ENCODE data around the gene ZSWIM7. TPM values are rescaled to one million over a fixed set of nuclear protein-coding genes. Genes with fewer than 3 reads are reported as not detected.
"Not testable (repeated sequence)": the region's sequence is repeated elsewhere in the genome, so short reads cannot be mapped to it uniquely, and the experiment has no call there.

ZSWIM7 gene
- polyA plus RNA-seq, 1 donor = 37.5 TPM

DNA sequence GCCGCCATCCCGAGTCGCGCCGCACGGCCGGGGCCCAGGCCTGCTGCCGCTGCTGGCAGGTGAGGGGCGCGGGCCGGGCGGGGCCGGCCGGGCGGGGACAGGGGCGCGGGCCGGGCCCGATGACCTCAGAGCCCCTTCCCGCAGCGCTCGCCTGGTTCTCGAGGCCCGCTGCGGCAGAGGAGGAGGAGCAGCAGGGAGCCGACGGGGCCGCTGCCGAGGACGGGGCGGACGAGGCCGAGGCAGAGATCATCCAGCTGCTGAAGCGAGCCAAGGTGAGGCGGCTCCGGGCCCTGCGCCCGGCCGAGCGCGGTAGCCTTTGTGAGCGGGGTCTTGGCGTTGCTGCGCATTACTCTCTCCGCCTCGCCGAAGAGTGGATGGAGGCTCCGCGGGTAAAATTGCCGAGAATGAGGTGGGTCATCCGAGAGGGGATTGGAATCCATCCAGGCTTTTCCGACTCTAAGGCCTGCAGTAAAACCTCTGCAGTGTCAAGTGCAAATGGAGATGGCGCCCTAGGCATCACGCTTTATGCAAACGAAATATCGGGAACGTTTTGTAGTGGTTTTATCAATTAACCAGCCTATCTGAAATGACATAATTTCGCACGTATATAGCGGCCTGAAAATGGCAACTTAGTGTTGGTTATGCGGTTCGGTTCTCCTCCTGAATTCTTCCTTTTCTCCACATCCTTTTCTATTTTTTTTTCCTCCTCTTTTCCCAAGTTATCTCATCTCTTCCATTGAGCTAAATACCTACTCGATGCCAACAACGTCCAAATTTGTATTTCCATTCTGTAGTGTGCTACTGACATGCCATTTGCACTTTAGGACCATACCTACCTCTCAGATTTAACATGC, 697 bp upstream of the ZSWIM7 start:
- DNase-seq (ENCODE audit: low read depth) = peak; percentile 17

GRCh38 chr17:15998031-15998562, 1.4 kb downstream of the ZSWIM7 start:
- DNase-seq (ENCODE audit: low read depth) = no peak

- no peak for DNase-seq (ENCODE audit: low read depth)
Measured at GRCh38 chr17:15996322-15996721, 3.2 kb downstream of the ZSWIM7 start.

- no peak for DNase-seq (ENCODE audit: low read depth)
Measured at GRCh38 chr17:15981646-15982580, 17.6 kb downstream of the ZSWIM7 start.

GRCh38 chr17:15981208-15981607, 18.3 kb downstream of the ZSWIM7 start:
- no peak for DNase-seq (ENCODE audit: low read depth)

DNA sequence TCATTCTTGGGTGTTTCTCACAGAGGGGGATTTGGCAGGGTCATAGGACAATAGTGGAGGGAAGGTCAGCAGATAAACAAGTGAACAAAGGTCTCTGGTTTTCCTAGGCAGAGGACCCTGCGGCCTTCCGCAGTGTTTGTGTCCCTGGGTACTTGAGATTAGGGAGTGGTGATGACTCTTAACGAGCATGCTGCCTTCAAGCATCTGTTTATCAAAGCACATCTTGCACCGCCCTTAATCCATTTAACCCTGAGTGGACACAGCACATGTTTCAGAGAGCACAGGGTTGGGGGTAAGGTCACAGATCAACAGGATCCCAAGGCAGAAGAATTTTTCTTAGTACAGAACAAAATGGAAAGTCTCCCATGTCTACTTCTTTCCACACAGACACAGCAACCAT, 20.5 kb downstream of the ZSWIM7 start:
- not testable (repeated sequence) for DNase-seq (ENCODE audit: low read depth)

DNA sequence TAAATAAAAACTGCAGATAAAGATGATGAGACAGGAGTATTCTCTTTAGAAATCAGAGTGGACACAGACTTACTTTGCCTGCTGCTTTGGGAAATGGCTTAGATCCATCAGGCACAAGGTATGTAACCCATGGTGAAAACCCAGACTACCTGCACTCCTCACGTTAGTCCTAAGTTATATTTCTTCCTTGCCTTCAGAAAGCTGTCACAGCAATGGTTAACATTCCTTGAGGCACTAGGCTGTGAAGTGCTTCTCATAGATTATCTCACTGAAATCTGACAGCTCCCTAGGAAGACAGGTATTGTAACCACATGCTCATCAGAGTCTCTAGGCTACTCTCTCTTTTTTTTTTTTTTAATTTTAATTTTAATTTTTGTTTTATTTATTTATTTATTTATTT, 20.9 kb downstream of the ZSWIM7 start:
- no peak for DNase-seq (ENCODE audit: low read depth)

DNA sequence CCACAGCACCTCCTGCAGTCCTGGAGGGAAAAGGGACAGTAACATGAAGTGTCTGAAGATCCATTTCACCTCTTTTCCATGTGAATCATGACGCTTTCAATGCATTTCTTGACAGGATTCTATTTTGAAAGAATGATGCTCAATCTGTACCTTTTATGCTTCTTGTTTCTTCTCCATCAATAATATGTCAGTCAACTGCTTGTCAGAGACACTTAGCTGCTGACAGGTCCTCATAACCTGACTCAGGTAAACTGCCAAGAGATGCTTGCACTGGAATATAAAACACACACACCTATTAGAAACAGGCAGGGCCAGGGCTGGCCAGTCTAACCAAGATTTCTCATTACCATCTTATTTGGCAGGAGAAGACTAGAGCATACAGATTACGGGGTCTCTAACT, 21.6 kb downstream of the ZSWIM7 start:
- no peak for DNase-seq (ENCODE audit: low read depth)

- DNase-seq (ENCODE audit: low read depth) = no peak
Measured at GRCh38 chr17:15973834-15974233, 25.7 kb downstream of the ZSWIM7 start.

DNA sequence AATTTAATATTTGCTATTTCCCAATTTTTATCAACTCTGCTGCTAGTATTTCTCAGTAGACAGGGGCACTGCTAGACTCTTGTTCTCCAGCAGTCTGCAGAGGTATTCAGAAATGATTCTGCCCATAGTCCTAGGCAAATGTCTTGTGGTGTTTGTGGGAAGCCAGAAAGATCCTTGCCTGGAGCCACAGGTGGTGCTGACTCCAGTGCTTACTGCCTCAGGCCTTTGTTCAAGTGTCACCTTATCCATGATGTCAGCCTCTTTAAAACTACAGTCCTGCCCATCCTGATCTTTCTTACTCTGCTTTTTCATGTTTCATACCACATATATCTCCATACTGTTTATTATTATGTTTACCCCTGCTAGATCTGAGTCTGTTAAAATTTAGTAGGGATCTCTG, 26.5 kb downstream of the ZSWIM7 start:
- no peak for DNase-seq (ENCODE audit: low read depth)

DNA sequence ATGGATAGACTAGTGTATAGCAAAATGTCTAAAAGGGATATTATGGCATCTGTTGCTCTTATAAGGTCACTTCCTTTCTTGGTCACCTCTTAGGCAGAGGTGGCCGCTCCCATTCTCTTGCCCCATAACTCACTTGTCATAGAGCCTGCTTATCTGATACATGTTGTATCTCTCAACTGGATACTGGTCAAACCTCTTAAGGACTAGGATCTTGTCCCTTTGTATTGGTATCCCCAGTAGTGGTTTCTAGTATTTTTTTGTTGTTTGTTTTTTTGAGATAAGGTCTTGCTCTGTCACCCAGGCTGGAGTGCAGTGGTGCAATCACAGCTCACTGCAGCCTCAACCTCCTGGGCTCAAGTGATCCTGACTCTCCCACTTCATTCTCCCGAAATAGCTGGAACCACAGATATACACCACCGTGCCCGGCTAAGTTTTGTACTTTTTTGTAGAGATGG, 27.0 kb downstream of the ZSWIM7 start:
- no peak for DNase-seq (ENCODE audit: low read depth)

DNA sequence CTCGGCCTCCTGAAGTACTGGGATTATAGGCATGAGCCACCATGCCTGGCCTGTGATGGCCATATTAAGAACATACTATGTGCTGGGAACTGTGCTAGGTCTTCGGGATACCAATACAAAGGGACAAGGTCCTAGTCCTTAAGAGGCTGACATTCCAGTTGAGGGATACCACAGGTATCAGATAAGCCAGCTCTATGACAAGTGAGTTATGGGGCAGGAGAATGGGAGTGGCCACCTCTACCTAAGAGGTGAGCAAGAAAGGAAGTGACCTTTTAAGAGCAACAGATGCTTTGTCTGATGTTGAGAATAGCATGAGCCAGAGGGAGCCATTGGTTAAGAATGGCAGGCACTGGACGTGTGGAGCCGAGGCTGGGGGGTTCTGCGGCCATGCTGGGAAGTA, 27.6 kb downstream of the ZSWIM7 start:
- no peak for DNase-seq (ENCODE audit: low read depth)

DNA sequence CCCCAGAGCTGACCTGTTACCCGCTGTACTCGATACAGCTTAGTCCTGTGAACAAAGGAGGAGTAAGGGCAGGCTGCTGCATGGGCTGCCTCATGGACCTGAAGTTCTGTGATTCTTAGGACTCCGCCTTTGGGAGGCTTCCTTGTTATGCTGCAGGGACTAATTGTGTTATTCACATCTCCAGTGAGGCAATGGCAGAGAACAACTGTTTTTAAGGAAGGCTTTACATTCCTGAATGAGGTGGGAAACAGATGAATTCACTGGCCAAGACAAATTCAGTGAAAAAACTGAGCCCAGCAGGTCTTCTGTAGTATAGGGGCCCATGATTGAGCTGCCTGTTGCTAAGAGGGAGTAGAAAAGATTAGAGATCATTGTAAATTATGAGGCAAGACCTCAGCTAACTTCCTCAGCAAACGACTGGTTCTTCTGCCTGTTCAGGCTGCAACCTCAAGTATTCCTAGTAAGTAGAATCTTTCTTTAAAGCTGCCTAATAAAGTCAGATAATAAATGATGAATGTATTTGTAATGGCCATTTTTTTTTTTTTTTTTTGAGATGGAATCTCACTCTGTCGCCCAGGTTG, 28.3 kb downstream of the ZSWIM7 start:
- DNase-seq (ENCODE audit: low read depth) = no peak

- no peak for DNase-seq (ENCODE audit: low read depth)
Measured at GRCh38 chr17:15970500-15970899, 29.0 kb downstream of the ZSWIM7 start.

DNA sequence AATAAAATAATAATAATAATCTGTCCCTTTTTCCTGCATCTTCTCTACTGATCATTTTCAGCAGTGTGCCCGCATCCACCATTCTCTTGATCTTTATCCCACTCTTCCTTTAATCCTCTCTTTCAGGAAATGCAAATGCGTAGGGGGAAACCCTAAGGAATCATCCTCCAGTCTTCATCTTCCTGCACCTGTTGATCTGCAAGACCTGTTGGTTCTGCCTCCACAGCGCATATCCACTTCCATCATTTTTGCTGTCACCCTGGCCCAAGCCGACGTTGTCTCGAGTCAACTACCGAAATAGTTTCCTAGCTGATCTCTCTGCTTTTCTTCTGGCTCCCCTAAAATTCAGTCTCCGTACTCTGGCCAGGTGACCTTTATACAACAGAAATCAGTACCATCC, 30.0 kb downstream of the ZSWIM7 start:
- no peak for DNase-seq (ENCODE audit: low read depth)

DNA sequence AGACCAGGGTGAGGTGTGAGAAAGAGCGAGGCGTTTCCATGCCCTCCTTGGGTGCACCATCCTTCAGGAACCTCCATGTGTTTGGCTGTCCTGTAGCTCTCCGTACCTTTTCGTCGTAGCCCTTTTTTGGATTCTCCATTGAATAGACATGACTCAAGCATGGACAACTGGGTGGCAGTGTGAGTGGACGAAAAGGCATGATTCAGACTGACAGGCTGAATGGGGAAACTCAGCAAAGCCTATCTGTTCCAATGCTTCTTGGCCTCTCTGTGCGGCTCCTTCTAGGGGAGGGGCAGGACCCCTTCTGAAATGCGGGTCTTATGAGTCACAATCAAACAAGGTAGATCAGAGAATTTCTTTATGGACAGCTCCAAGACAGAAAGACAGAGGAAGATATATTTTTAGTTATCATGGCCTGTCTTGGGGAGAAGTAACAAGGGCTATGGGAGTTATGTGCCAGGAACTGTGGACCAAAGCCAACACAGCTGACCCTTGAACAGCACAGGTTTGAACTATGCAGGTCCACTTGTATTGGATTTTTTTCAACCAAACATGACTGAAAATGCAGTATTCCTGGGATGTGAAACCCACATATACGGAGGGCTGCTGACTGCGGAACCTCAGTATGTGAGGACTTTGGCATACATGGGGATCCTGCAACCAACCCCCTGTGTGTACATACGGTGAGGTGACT, 31.7 kb downstream of the ZSWIM7 start:
- DNase-seq (ENCODE audit: low read depth) = no peak

DNA sequence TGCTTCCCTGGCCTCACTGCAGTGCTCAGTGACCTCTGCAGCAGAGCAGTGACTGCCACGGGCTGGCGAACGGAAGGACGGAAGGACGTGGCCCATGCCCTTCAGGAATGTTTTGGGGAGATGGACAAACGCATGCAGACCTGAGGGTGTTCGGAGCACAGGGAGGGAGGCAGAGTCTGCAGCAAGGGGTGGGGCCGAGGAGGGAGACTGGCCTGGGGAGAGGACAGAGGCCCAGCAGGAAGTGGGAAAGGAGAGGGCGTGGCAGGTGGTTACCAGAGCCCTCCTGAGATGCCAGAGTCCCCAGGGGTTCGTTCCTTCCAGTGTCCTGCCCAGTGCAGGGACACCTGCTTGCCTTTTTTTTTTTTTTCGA, 32.6 kb downstream of the ZSWIM7 start:
- no peak for DNase-seq (ENCODE audit: low read depth)

DNA sequence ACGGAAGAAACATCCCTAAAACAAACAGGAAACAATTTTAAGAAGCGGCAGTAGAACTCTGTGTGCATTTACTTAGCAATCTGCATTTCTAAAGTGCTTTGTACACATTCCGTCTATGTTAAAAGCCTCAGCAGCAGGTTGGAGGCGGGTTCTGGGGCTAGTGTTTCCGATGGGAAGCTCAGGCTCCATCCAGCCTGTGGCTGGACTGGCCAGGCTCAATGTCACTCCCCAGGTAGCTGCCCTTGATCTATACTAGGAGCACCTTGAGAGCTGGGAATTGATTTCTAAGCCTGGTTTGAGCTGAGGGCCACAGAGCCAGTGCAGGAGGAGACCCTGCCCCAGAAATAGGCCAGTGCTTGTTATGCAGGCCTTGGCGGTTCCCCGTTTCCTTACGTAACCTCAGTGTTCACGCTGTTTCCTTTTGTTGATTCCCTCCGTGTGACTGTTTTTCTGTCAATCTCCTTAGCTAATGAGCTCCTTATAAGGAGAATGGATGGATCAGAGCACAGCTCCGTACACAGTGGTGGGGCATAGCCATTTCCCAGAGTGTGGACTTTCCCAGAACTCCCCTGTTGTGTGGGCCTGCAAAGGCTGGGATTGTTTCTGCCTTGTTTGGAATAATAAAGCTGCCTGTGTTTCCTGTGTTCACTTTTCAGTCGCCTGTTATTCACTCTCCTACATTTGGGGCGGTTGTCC, 33.2 kb downstream of the ZSWIM7 start:
- DNase-seq (ENCODE audit: low read depth) = no peak

DNA sequence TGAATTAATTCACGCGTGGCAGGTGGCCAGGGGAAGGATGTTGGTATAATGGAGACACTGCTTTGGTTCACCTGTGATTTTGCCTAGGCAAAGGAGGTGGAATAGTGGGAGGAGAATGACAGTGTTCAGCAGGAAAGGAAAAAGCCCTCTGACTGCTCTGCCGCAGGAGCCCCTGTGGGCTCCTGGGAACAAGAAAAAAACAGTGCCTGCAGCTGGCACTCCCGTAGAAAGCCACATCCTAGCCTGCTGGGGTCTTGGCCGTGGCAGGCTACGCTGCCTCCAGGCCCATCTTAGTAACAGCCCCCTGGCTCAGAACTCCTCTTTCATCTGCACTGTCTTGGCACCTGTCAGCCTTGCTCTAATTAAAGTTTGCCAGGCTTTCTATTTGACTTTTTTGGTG, 34.0 kb downstream of the ZSWIM7 start:
- DNase-seq (ENCODE audit: low read depth) = no peak

DNA sequence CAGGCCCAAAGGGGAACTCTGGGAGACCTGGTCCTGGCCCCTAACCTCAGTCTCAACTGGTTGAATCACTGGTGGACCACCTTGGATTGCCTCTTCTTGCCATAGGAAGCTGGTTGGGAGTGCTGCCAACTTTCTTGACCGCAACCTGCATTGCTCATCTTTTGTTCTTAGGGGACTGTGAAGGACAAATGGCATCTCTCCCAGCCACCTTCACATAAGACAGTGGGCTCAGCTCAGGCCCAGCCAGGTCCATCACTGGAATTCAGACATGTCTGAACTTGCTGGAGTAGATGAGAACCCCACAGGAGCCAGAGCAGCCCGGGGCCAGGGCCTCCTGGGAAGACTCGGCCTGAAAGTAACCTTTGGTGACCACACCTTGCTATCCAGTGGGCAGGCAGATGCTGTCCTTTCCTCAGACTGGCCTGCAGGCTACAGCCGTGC, 35.8 kb downstream of the ZSWIM7 start:
- DNase-seq (ENCODE audit: low read depth) = no peak

- DNase-seq (ENCODE audit: low read depth) = no peak
Measured at GRCh38 chr17:15958484-15958854, 41.0 kb downstream of the ZSWIM7 start.
